HEK293 (cell line): ENCODE measurements around the gene GANAB.
A peak's percentile ranks its signal among the peaks of the same experiment; 100 is the strongest.

ENCODE experiments used
- BCL11A ChIP-seq: fragments of 450-650 bp; formaldehyde crosslinking; IDR thresholded peaks from 2 replicates; pipeline ENCODE4 v1.5.1; 2016; ENCODE audit warnings: low read depth, missing biosample characterization, missing genetic modification characterization
- GLI2 ChIP-seq: fragments of 450-650 bp; formaldehyde crosslinking; IDR thresholded peaks from 2 replicates; pipeline ENCODE4; 2017; ENCODE audit warnings: missing biosample characterization, missing genetic modification characterization, low read depth, borderline replicate concordance
- GLI4 ChIP-seq: fragments of 450-650 bp; formaldehyde crosslinking; IDR thresholded peaks from 2 replicates; pipeline ENCODE4 v1.5.1; 2016; ENCODE audit warnings: missing biosample characterization, missing genetic modification characterization
- HOXC10 ChIP-seq: sonication (generic); formaldehyde crosslinking; IDR thresholded peaks from 2 replicates; pipeline ENCODE4 v1.8.1; 2023; ENCODE audit warnings: mild to moderate bottlenecking, missing genetic modification reagents
- HOXD13 ChIP-seq: sonication (generic); formaldehyde crosslinking; IDR thresholded peaks from 2 replicates; pipeline ENCODE4 v1.8.0; 2022; ENCODE audit warnings: missing genetic modification reagents, borderline replicate concordance
- KLF10 ChIP-seq: fragments of 450-650 bp; IDR thresholded peaks from 2 replicates; pipeline ENCODE4 v1.5.1; 2018; ENCODE audit warnings: missing biosample characterization, mild to moderate bottlenecking, missing genetic modification characterization
- ZBTB21 ChIP-seq: fragments of 450-650 bp; formaldehyde crosslinking; IDR thresholded peaks from 2 replicates; pipeline ENCODE4 v1.5.1; 2017; ENCODE audit warnings: missing biosample characterization, missing genetic modification characterization
- ZEB2 ChIP-seq: fragments of 450-650 bp; formaldehyde crosslinking; IDR thresholded peaks from 2 replicates; pipeline ENCODE4 v1.5.1; 2016; ENCODE audit warnings: missing biosample characterization, missing genetic modification characterization
- ZIC2 ChIP-seq: fragments of 450-650 bp; formaldehyde crosslinking; IDR thresholded peaks from 2 replicates; pipeline ENCODE4 v1.5.1; 2016; ENCODE audit warnings: missing biosample characterization, missing genetic modification characterization
- ZNF16 ChIP-seq: fragments of 450-650 bp; formaldehyde crosslinking; IDR thresholded peaks from 2 replicates; pipeline ENCODE4 v1.5.1; 2016; ENCODE audit warnings: low read depth, missing biosample characterization, missing genetic modification characterization
- ZNF2 ChIP-seq: fragments of 450-650 bp; formaldehyde crosslinking; IDR thresholded peaks from 2 replicates; pipeline ENCODE4 v1.5.1; 2016; ENCODE audit warnings: missing biosample characterization, missing genetic modification characterization
- ZNF214 ChIP-seq: fragments of 450-650 bp; formaldehyde crosslinking; IDR thresholded peaks from 2 replicates; pipeline ENCODE4 v1.5.1; 2017; ENCODE audit warnings: missing biosample characterization, mild to moderate bottlenecking, missing genetic modification characterization, borderline replicate concordance
- ZNF221 ChIP-seq: fragments of 450-650 bp; formaldehyde crosslinking; IDR thresholded peaks from 2 replicates; pipeline ENCODE4 v1.5.1; 2017; ENCODE audit warnings: missing biosample characterization, missing genetic modification characterization, borderline replicate concordance
- ZNF223 ChIP-seq: fragments of 450-650 bp; formaldehyde crosslinking; IDR thresholded peaks from 2 replicates; pipeline ENCODE4 v1.5.1; 2016; ENCODE audit warnings: missing biosample characterization, missing genetic modification characterization
- ZNF292 ChIP-seq: fragments of 450-650 bp; formaldehyde crosslinking; IDR thresholded peaks from 2 replicates; pipeline ENCODE4 v1.5.1; 2016; ENCODE audit warnings: low read depth, missing biosample characterization, missing genetic modification characterization, borderline replicate concordance
- ZNF335 ChIP-seq: fragments of 450-650 bp; formaldehyde crosslinking; conservative IDR thresholded peaks from 2 replicates; pipeline ENCODE4 v1.5.1; 2016; ENCODE audit warnings: missing biosample characterization, missing genetic modification characterization
- ZNF404 ChIP-seq: fragments of 450-650 bp; formaldehyde crosslinking; IDR thresholded peaks from 2 replicates; pipeline ENCODE4 v1.5.1; 2017; ENCODE audit warnings: missing biosample characterization, missing genetic modification characterization
- ZNF48 ChIP-seq: fragments of 450-650 bp; formaldehyde crosslinking; IDR thresholded peaks from 2 replicates; pipeline ENCODE4 v1.5.1; 2016; ENCODE audit warnings: missing biosample characterization, missing genetic modification characterization
- ZNF510 ChIP-seq: fragments of 450-650 bp; formaldehyde crosslinking; IDR thresholded peaks from 2 replicates; pipeline ENCODE4 v1.5.1; 2018; ENCODE audit warnings: mild to moderate bottlenecking, missing genetic modification characterization, missing biosample characterization; ENCODE audit not compliant: insufficient replicate concordance
- ZNF529 ChIP-seq: fragments of 450-650 bp; formaldehyde crosslinking; IDR thresholded peaks from 2 replicates; pipeline ENCODE4 v1.5.1; 2017; ENCODE audit warnings: missing genetic modification characterization, missing biosample characterization; ENCODE audit not compliant: insufficient replicate concordance
- ZNF548 ChIP-seq: fragments of 450-650 bp; formaldehyde crosslinking; IDR thresholded peaks from 2 replicates; pipeline ENCODE4 v1.5.1; 2016; ENCODE audit warnings: missing biosample characterization, missing genetic modification characterization
- ZNF596 ChIP-seq: fragments of 450-650 bp; IDR thresholded peaks from 2 replicates; pipeline ENCODE4 v1.5.0; 2018; ENCODE audit warnings: missing biosample characterization, mild to moderate bottlenecking, missing genetic modification characterization, moderate library complexity
- ZNF664 ChIP-seq: fragments of 450-650 bp; formaldehyde crosslinking; IDR thresholded peaks from 2 replicates; pipeline ENCODE4 v1.5.1; 2016; ENCODE audit warnings: missing biosample characterization, missing genetic modification characterization
- ZSCAN30 ChIP-seq: fragments of 450-650 bp; IDR thresholded peaks from 2 replicates; pipeline ENCODE4 v1.5.1; 2018; ENCODE audit warnings: missing biosample characterization, mild to moderate bottlenecking, missing genetic modification characterization, moderate library complexity
- TF ChIP-seq, protein P1 (sequence below): fragments of 450-650 bp; formaldehyde crosslinking; IDR thresholded peaks from 2 replicates; pipeline ENCODE4 v1.5.1; 2016; ENCODE audit warnings: missing biosample characterization, missing genetic modification characterization
- TF ChIP-seq, protein P2 (sequence below): fragments of 450-650 bp; formaldehyde crosslinking; IDR thresholded peaks from 2 replicates; pipeline ENCODE4 v1.5.1; 2016; ENCODE audit warnings: missing biosample characterization, missing genetic modification characterization
- TF ChIP-seq, protein P3 (sequence below): fragments of 450-650 bp; formaldehyde crosslinking; IDR thresholded peaks from 2 replicates; pipeline ENCODE4 v1.5.1; 2016; ENCODE audit warnings: missing biosample characterization, missing genetic modification characterization
- TF ChIP-seq, protein P4 (sequence below): fragments of 450-650 bp; formaldehyde crosslinking; IDR thresholded peaks from 2 replicates; pipeline ENCODE4 v1.5.1; 2016; ENCODE audit warnings: missing biosample characterization, missing genetic modification characterization
- TF ChIP-seq, protein P5 (sequence below): fragments of 450-650 bp; formaldehyde crosslinking; IDR thresholded peaks from 2 replicates; pipeline ENCODE4 v1.5.1; 2017; ENCODE audit warnings: missing biosample characterization, missing genetic modification characterization

The GANAB gene

GRCh38 chr11:62671608-62672389 lies 25.4 kb upstream of the GANAB start, which contains the start of the genes LBHD1 and UQCC3 (continued):
- TF ChIP-seq ZNF48 (tag by site-specific recombination), result no peak
- TF ChIP-seq ZIC2 (tag by site-specific recombination), result peak; percentile 74
- TF ChIP-seq GLI2 (tag by site-specific recombination), result no peak
- TF ChIP-seq, protein P1, sequence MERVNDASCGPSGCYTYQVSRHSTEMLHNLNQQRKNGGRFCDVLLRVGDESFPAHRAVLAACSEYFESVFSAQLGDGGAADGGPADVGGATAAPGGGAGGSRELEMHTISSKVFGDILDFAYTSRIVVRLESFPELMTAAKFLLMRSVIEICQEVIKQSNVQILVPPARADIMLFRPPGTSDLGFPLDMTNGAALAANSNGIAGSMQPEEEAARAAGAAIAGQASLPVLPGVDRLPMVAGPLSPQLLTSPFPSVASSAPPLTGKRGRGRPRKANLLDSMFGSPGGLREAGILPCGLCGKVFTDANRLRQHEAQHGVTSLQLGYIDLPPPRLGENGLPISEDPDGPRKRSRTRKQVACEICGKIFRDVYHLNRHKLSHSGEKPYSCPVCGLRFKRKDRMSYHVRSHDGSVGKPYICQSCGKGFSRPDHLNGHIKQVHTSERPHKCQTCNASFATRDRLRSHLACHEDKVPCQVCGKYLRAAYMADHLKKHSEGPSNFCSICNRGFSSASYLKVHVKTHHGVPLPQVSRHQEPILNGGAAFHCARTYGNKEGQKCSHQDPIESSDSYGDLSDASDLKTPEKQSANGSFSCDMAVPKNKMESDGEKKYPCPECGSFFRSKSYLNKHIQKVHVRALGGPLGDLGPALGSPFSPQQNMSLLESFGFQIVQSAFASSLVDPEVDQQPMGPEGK (tag by site-specific recombination), result no peak; the same call in 1 of the 2 replicates
- no peak for TF ChIP-seq ZNF2 (tag by site-specific recombination)
- no peak for TF ChIP-seq ZNF223 (tag by site-specific recombination)
- no peak for TF ChIP-seq KLF10
- TF ChIP-seq, protein P2, sequence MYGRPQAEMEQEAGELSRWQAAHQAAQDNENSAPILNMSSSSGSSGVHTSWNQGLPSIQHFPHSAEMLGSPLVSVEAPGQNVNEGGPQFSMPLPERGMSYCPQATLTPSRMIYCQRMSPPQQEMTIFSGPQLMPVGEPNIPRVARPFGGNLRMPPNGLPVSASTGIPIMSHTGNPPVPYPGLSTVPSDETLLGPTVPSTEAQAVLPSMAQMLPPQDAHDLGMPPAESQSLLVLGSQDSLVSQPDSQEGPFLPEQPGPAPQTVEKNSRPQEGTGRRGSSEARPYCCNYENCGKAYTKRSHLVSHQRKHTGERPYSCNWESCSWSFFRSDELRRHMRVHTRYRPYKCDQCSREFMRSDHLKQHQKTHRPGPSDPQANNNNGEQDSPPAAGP (tag by site-specific recombination), result peak; percentile 13; the same call in 1 of the 2 replicates
- TF ChIP-seq ZSCAN30 (tag by site-specific recombination), result peak; percentile 58; the same call in 1 of the 2 replicates
- no peak for TF ChIP-seq ZNF548 (tag by site-specific recombination)
- TF ChIP-seq, protein P3, sequence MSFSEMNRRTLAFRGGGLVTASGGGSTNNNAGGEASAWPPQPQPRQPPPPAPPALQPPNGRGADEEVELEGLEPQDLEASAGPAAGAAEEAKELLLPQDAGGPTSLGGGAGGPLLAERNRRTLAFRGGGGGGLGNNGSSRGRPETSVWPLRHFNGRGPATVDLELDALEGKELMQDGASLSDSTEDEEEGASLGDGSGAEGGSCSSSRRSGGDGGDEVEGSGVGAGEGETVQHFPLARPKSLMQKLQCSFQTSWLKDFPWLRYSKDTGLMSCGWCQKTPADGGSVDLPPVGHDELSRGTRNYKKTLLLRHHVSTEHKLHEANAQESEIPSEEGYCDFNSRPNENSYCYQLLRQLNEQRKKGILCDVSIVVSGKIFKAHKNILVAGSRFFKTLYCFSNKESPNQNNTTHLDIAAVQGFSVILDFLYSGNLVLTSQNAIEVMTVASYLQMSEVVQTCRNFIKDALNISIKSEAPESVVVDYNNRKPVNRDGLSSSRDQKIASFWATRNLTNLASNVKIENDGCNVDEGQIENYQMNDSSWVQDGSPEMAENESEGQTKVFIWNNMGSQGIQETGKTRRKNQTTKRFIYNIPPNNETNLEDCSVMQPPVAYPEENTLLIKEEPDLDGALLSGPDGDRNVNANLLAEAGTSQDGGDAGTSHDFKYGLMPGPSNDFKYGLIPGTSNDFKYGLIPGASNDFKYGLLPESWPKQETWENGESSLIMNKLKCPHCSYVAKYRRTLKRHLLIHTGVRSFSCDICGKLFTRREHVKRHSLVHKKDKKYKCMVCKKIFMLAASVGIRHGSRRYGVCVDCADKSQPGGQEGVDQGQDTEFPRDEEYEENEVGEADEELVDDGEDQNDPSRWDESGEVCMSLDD (tag by site-specific recombination), result peak; percentile 39
- TF ChIP-seq, protein P4, sequence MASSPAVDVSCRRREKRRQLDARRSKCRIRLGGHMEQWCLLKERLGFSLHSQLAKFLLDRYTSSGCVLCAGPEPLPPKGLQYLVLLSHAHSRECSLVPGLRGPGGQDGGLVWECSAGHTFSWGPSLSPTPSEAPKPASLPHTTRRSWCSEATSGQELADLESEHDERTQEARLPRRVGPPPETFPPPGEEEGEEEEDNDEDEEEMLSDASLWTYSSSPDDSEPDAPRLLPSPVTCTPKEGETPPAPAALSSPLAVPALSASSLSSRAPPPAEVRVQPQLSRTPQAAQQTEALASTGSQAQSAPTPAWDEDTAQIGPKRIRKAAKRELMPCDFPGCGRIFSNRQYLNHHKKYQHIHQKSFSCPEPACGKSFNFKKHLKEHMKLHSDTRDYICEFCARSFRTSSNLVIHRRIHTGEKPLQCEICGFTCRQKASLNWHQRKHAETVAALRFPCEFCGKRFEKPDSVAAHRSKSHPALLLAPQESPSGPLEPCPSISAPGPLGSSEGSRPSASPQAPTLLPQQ, result peak; percentile 88
- TF ChIP-seq ZEB2 (tag by site-specific recombination), result no peak; the same call in 1 of the 2 replicates
- TF ChIP-seq ZNF510 (tag by site-specific recombination), result no peak
- no peak for TF ChIP-seq ZNF292 (tag by site-specific recombination)
- TF ChIP-seq ZNF335 (tag by site-specific recombination), result peak; percentile 93
- no peak for TF ChIP-seq ZBTB21 (tag by site-specific recombination)
- no peak for TF ChIP-seq HOXD13 (CRISPR knock-in tag)
- TF ChIP-seq ZNF664 (tag by site-specific recombination), result no peak
- no peak for TF ChIP-seq ZNF529 (tag by site-specific recombination)
- no peak for TF ChIP-seq GLI4
- TF ChIP-seq ZNF16 (tag by site-specific recombination), result no peak
- peak; percentile 28; the same call in 1 of the 2 replicates for TF ChIP-seq HOXC10 (CRISPR knock-in tag)
- TF ChIP-seq, protein P5, sequence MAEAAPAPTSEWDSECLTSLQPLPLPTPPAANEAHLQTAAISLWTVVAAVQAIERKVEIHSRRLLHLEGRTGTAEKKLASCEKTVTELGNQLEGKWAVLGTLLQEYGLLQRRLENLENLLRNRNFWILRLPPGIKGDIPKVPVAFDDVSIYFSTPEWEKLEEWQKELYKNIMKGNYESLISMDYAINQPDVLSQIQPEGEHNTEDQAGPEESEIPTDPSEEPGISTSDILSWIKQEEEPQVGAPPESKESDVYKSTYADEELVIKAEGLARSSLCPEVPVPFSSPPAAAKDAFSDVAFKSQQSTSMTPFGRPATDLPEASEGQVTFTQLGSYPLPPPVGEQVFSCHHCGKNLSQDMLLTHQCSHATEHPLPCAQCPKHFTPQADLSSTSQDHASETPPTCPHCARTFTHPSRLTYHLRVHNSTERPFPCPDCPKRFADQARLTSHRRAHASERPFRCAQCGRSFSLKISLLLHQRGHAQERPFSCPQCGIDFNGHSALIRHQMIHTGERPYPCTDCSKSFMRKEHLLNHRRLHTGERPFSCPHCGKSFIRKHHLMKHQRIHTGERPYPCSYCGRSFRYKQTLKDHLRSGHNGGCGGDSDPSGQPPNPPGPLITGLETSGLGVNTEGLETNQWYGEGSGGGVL (tag by site-specific recombination), result no peak
- TF ChIP-seq ZNF214 (tag by site-specific recombination), result no peak
- no peak for TF ChIP-seq ZNF221 (tag by site-specific recombination)
- TF ChIP-seq ZNF404 (tag by site-specific recombination), result no peak
- TF ChIP-seq ZNF596 (tag by site-specific recombination), result no peak
- TF ChIP-seq BCL11A, result no peak; the same call in 1 of the 2 replicates
